ENCODE results near the gene S100A7.
"Not testable (repeated sequence)": the region's sequence is repeated elsewhere in the genome, so short reads cannot be mapped to it uniquely, and the experiment has no call there.

S100A7 gene

GRCh38 chr1:153417136-153417888 is 43.1 kb downstream of the S100A7 start:
- H3K9ac ChIP-seq (ENCODE audit: low read length), result no peak overlapping the region
- DNase-seq, result no peak
- H3K14ac ChIP-seq (ENCODE audit: low read length in 2 of 2), result no peak overlapping the region
- H2BK5ac ChIP-seq (ENCODE audit: low read depth, low read length, poor library complexity, severe bottlenecking), result no peak overlapping the region
- no peaks in the 10 kb centered on the region for H3K36me3 ChIP-seq (ENCODE audit: control insufficient read depth in 1 of 2, insufficient read depth in 2 of 2, low read depth in 1 of 2, low read length in 2 of 2)
- H3K4me3 ChIP-seq (ENCODE audit: insufficient read depth in 1 of 2, low read depth in 1 of 2, low read length in 2 of 2), result no peak overlapping the region
- H4K8ac ChIP-seq (ENCODE audit: low read length), result no peak overlapping the region
- H3K27me3 ChIP-seq (ENCODE audit: control insufficient read depth in 1 of 2, insufficient read depth in 1 of 2, low read length in 2 of 2), result peaks cover 3 to 23% of the 10 kb centered on the region in 2 experiments
- H3K4me1 ChIP-seq (ENCODE audit: control insufficient read depth, insufficient read depth, low read depth, low read length), result no peaks in the 10 kb centered on the region
- H2BK15ac ChIP-seq (ENCODE audit: low read depth, poor library complexity, severe bottlenecking), result no peak overlapping the region
- H4K91ac ChIP-seq (ENCODE audit: low read length), result no peak overlapping the region
- WGBS, result 61% methylated on average over 9 of the region's 12 CpGs
- H3K23ac ChIP-seq (ENCODE audit: low read length in 2 of 2), result no peak overlapping the region
- H3K9me3 ChIP-seq (ENCODE audit: control insufficient read depth, low read length), result no peaks in the 10 kb centered on the region
- no peak overlapping the region for H2AFZ ChIP-seq (ENCODE audit: low read depth, low read length)
- H3K4me2 ChIP-seq (ENCODE audit: low read length, poor library complexity, severe bottlenecking), result no peak overlapping the region
- no peaks in the 10 kb centered on the region for H3K79me1 ChIP-seq (replicated peaks; ENCODE audit: low read length, poor library complexity, severe bottlenecking)
- H2BK12ac ChIP-seq (ENCODE audit: low read length in 2 of 2), result no peak overlapping the region
- no peak overlapping the region for H2AK5ac ChIP-seq (ENCODE audit: low read length, severe bottlenecking)
- H3K27ac ChIP-seq (ENCODE audit: low read length, poor library complexity, severe bottlenecking), result no peak overlapping the region
- no peak overlapping the region for H2BK120ac ChIP-seq (ENCODE audit: low read depth, low read length)
- no peak overlapping the region for H3K4ac ChIP-seq (ENCODE audit: low read depth in 1 of 2, low read length in 2 of 2)
- no peak overlapping the region for H3K18ac ChIP-seq (ENCODE audit: low read depth in 1 of 2, low read length in 2 of 2)

DNA sequence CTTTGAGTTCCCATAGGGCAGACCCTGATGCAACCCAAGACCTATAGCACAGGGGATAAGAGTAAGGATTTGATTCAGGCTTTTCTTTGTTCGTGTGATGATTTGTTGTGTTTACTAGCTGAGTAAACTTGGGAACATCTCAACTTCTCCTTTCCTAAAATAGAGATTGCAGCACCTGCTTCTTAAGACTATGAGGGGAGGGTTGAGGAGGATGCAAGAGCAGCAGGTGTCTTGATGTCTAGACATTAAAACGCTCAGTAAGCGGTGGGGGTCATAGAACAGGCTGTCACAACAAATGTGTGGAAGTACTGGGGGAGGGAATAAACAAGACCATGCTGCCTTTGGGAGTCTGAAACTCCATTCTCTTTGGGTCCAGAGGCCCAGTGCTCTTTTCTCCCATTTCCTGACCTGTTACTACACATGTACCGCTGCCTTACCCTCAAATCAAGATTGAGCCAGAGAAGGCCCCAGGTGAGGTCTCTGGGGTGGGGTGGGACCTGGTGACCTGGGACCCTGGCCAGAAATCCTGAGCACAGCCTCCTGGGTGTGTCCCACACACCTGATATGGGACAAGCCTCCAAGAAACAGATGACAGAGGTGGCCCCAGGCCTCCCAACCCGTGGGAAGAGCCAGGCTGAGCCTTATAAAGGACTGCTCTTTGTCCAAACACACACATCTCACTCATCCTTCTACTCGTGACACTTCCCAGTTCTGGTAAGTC is 44.4 kb downstream of the S100A7 start, which contains the start of gene S100A7A:
S100A7A (plus strand) TSS at position 671 of the 721 bp plus-strand sequence. CDS start 1,563 bp downstream, outside the sequence.
- no peaks in the 10 kb centered on the region for H3K36me3 ChIP-seq (ENCODE audit: control insufficient read depth in 1 of 2, insufficient read depth in 2 of 2, low read depth in 1 of 2, low read length in 2 of 2)
- no peak within 1 kb of the TSS for H3K14ac ChIP-seq (ENCODE audit: low read length in 2 of 2)
- WGBS, result 56% methylated on average over 6 of the region's 6 CpGs
- no peak within 1 kb of the TSS for H2BK120ac ChIP-seq (ENCODE audit: low read depth, low read length)
- H3K4me2 ChIP-seq (ENCODE audit: low read length, poor library complexity, severe bottlenecking), result no peak within 1 kb of the TSS
- H3K4ac ChIP-seq (ENCODE audit: low read depth in 1 of 2, low read length in 2 of 2), result no peak within 1 kb of the TSS
- no peaks in the 10 kb centered on the region for H3K9me3 ChIP-seq (ENCODE audit: control insufficient read depth, low read length)
- peaks cover 3 to 23% of the 10 kb centered on the region in 2 experiments for H3K27me3 ChIP-seq (ENCODE audit: control insufficient read depth in 1 of 2, insufficient read depth in 1 of 2, low read length in 2 of 2)
- DNase-seq, result no peak
- no peak within 1 kb of the TSS for H2BK12ac ChIP-seq (ENCODE audit: low read length in 2 of 2)
- no peak within 1 kb of the TSS for H3K9ac ChIP-seq (ENCODE audit: low read length)
- H3K4me3 ChIP-seq (ENCODE audit: insufficient read depth in 1 of 2, low read depth in 1 of 2, low read length in 2 of 2), result no peak within 1 kb of the TSS
- no peak within 1 kb of the TSS for H2AK5ac ChIP-seq (ENCODE audit: low read length, severe bottlenecking)
- H3K4me1 ChIP-seq (ENCODE audit: control insufficient read depth, insufficient read depth, low read depth, low read length), result no peaks in the 10 kb centered on the region
- H2BK5ac ChIP-seq (ENCODE audit: low read depth, low read length, poor library complexity, severe bottlenecking), result no peak within 1 kb of the TSS
- no peak within 1 kb of the TSS for H3K23ac ChIP-seq (ENCODE audit: low read length in 2 of 2)
- H3K27ac ChIP-seq (ENCODE audit: low read length, poor library complexity, severe bottlenecking), result no peak within 1 kb of the TSS
- H3K79me1 ChIP-seq (replicated peaks; ENCODE audit: low read length, poor library complexity, severe bottlenecking), result no peaks in the 10 kb centered on the region
- no peak within 1 kb of the TSS for H4K91ac ChIP-seq (ENCODE audit: low read length)
- H3K18ac ChIP-seq (ENCODE audit: low read depth in 1 of 2, low read length in 2 of 2), result no peak within 1 kb of the TSS
- H2AFZ ChIP-seq (ENCODE audit: low read depth, low read length), result no peak within 1 kb of the TSS
- H2BK15ac ChIP-seq (ENCODE audit: low read depth, poor library complexity, severe bottlenecking), result no peak within 1 kb of the TSS
- no peak within 1 kb of the TSS for H4K8ac ChIP-seq (ENCODE audit: low read length)

DNA sequence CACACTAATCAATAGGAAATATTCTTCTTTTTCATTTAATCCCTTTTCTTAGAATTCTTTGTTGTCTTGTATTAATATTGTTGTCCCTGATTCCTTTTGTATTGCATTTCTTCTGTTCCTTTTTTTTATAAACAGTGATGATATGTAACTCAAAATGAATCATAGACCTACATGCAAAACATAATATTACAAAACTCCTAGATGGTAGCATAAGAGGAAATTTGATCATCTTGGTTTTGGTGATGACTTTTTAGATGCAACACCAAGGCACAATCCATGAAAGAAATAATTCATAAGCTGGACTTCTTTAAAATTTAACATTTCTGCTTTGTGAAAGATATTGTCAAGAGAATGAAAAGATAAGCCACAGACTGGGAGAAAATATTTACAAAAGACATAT is 46.5 kb downstream of the S100A7 start:
- not testable (repeated sequence) for H3K9ac ChIP-seq (ENCODE audit: low read length); DNase-seq; H4K8ac ChIP-seq (ENCODE audit: low read length); H3K4me2 ChIP-seq (ENCODE audit: low read length, poor library complexity, severe bottlenecking); H3K14ac ChIP-seq (ENCODE audit: low read length in 2 of 2); H2BK5ac ChIP-seq (ENCODE audit: low read depth, low read length, poor library complexity, severe bottlenecking); H3K36me3 ChIP-seq (ENCODE audit: control insufficient read depth in 1 of 2, insufficient read depth in 2 of 2, low read depth in 1 of 2, low read length in 2 of 2); H2BK15ac ChIP-seq (ENCODE audit: low read depth, poor library complexity, severe bottlenecking); H3K4me1 ChIP-seq (ENCODE audit: control insufficient read depth, insufficient read depth, low read depth, low read length); H3K27ac ChIP-seq (ENCODE audit: low read length, poor library complexity, severe bottlenecking); H3K9me3 ChIP-seq (ENCODE audit: control insufficient read depth, low read length); H2AFZ ChIP-seq (ENCODE audit: low read depth, low read length); H3K4ac ChIP-seq (ENCODE audit: low read depth in 1 of 2, low read length in 2 of 2); H2BK120ac ChIP-seq (ENCODE audit: low read depth, low read length); H3K79me1 ChIP-seq (replicated peaks; ENCODE audit: low read length, poor library complexity, severe bottlenecking); H3K23ac ChIP-seq (ENCODE audit: low read length in 2 of 2); H3K4me3 ChIP-seq (ENCODE audit: insufficient read depth in 1 of 2, low read depth in 1 of 2, low read length in 2 of 2); H3K27me3 ChIP-seq (ENCODE audit: control insufficient read depth in 1 of 2, insufficient read depth in 1 of 2, low read length in 2 of 2); H2AK5ac ChIP-seq (ENCODE audit: low read length, severe bottlenecking); H2BK12ac ChIP-seq (ENCODE audit: low read length in 2 of 2); H3K18ac ChIP-seq (ENCODE audit: low read depth in 1 of 2, low read length in 2 of 2); H4K91ac ChIP-seq (ENCODE audit: low read length)
